Motor neuron (in vitro differentiated cells): ENCODE data around the gene NDUFA6. TPM values are rescaled to one million over a fixed set of nuclear protein-coding genes. Genes with fewer than 3 reads are reported as not detected.

Experiments
- ATAC-seq, 8 experiments: fragments of 200-7000 bp; cut with Tn5 transposase; replicated peaks in 6 of 8; 2 replicates each; pipeline ENCODE4 v1.8.0; 2021; ENCODE audit warnings: mild to moderate bottlenecking in 8 of 8, moderate library complexity in 8 of 8
- H3K27ac ChIP-seq, 2 donors: fragments of 250-450 bp; sonication (Bioruptor Pico); 2 replicates each; pipeline ENCODE4 v1.9.0; 2021; ENCODE audit warnings: antibody characterized with exemption in 2 of 2, mild to moderate bottlenecking in 2 of 2, moderate library complexity in 1 of 2
- H3K4me1 ChIP-seq, 2 donors: fragments of 250-450 bp; sonication (Bioruptor Pico); replicated peaks in 1 of 2; 2 replicates each; pipeline ENCODE4 v1.6.1; 2021; ENCODE audit warnings: antibody characterized with exemption in 2 of 2, mild to moderate bottlenecking in 2 of 2, moderate library complexity in 1 of 2
- H3K4me3 ChIP-seq, 5 donors: fragments of 250-450 bp; sonication (Bioruptor Pico); 2 replicates each; pipeline ENCODE4 v1.9.0; 2021; ENCODE audit warnings: antibody characterized with exemption in 5 of 5, mild to moderate bottlenecking in 5 of 5, moderate library complexity in 4 of 5
- WGBS, 10 experiments: fragments of 450-650 bp; shearing (Covaris generic); methylation state at CpG; one replicate each; pipeline ENCODE4 v1.0.0; 2022; 5-methylcytosine and 5-hydroxymethylcytosine counted together
- in situ Hi-C, 9 experiments: fragments of 400-800 bp; cut with MboI; loops; one replicate each; pipeline ENCODE4 v1.15.0; 2021; ENCODE audit warnings: low sequenced_read_pairs in 9 of 9, low pct_unique_long_range_greater_than_20kb in 2 of 9; ENCODE audit not compliant: unreplicated experiment in 9 of 9
- total RNA-seq, 8 experiments: library from RNA; unstranded; fragments of 300-600 nt; gene quantifications; 2 replicates each; pipeline versions ENCODE4 v1.2.3 to v1.2.4, GENCODE V29; 2022

Gene NDUFA6
- total RNA-seq, 8 experiments from 2014 or later: 86.9 to 151 (median 105) TPM

- no peak overlapping the region for H3K27ac ChIP-seq
- H3K4me1 ChIP-seq: no peaks in the 10 kb centered on the region
- 61 to 100% (median 94%) methylated on average over 1 to 3 of the region's 3 CpGs; no CpG with 5 or more reads in 2 of the 10 experiments for WGBS, 10 experiments
- ATAC-seq: no peak
- H3K4me3 ChIP-seq: no peak overlapping the region
- in situ Hi-C loops: no loop called here
These were observed 10.6 kb upstream of the NDUFA6 start for GRCh38 chr22:42101199-42101598.

DNA sequence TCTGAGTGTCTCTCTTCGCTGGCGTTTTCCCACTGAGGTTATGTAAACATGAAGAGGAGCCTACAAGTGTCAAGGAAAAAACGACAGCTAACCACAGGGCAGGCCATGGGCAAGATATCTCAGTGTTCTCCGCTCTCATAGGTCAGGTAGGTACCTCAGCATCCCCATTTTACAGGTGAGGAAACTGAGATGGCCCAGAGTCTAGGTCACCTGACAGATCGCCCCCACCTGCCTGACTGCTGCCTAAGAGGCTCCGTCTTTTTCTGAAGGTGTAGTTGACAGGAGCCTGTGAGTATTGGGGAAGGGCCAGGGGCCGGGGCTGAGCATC lies 847 bp upstream of the NDUFA6 start:
- 10 to 66% (median 50%) methylated on average over 1 to 5 of the region's 7 CpGs; no CpG with 5 or more reads in 3 of the 10 experiments for WGBS, 10 experiments
- peak overlapping the region; percentile 49 to 83 for H3K27ac ChIP-seq
- H3K4me3 ChIP-seq: peak overlapping the region; percentile 35 to 90 (median 51)
- H3K4me1 ChIP-seq: peaks cover 3% of the 10 kb centered on the region in 2 donors
- in situ Hi-C loops: no loop called here
- no peak for ATAC-seq

- H3K4me3 ChIP-seq: no peak overlapping the region
- peaks cover under 1 to 5% of the 10 kb centered on the region in 2 donors for H3K4me1 ChIP-seq
- no peak overlapping the region for H3K27ac ChIP-seq
- no peak for ATAC-seq
- in situ Hi-C loops: no loop called here
- WGBS, 10 experiments: 54 to 100% (median 86%) methylated on average over 2 to 6 of the region's 6 CpGs
These were observed 4.5 kb downstream of the NDUFA6 start for GRCh38 chr22:42086051-42086450.

GRCh38 chr22:42084874-42085273 lies 5.7 kb downstream of the NDUFA6 start:
- WGBS, 10 experiments: 93 to 100% (median 100%) methylated on average over 1 to 8 of the region's 8 CpGs; no CpG with 5 or more reads in 1 of the 10 experiments
- Histone ChIP-seq H3K4me3 (no peak overlapping the region), H3K27ac (no peak overlapping the region), H3K4me1 (peaks cover 4 to 10% of the 10 kb centered on the region in 2 donors)
- no peak for ATAC-seq
- in situ Hi-C loops: no loop called here

DNA sequence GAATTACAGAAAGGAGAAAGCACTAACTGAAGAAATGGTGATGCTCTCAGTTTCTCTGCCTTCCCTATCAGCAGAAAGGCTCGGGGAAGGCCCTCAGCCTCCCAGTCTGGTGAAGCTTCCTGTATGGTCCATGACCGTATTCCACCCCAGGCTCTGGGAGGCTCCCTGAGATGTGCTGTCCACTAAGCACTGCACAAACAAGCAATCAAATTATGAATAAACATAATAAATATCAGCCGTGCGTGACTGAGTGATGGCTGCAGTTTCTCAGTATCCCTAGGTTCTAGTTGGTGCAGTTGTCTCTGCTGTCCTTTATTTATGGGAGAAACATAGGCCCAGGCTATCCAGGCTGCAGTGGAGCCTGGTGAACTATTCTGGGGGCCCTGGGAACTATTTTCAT lies 7.5 kb downstream of the NDUFA6 start:
- in situ Hi-C loops: no loop called here
- 100% methylated on average over 1 to 3 of the region's 4 CpGs; no CpG with 5 or more reads in 6 of the 10 experiments for WGBS, 10 experiments
- Histone ChIP-seq H3K4me3 (no peak overlapping the region), H3K27ac (no peak overlapping the region), H3K4me1 (peaks cover 15 to 18% of the 10 kb centered on the region in 2 donors)
- no peak for ATAC-seq

DNA sequence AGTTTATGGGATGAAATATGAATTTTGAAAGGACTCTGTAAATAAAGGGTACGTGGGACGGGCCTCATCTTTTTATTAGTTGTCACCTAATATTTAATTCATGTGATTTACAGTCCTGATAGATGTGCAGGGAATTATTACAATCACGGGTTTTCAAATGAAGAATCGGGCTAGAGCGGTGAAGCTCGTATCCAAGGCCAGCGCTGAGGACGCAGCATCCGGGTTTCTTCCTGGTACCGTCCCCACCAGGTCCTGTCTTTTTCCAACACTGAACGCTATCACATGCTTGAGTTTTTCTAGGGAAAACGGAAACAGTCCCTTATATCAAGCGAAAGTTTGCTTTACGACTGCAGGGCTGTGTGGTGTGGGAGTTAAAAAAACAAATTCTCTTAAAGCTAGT lies 10.3 kb downstream of the NDUFA6 start:
- Histone ChIP-seq H3K4me1 (peaks cover 16 to 20% of the 10 kb centered on the region in 2 donors), H3K27ac (peak overlapping the region; percentile 97), H3K4me3 (peak overlapping the region; percentile 57 to 81 (median 64))
- WGBS, 10 experiments: 0 to 9% (median 2%) methylated on average over 3 to 12 of the region's 14 CpGs; no CpG with 5 or more reads in 1 of the 10 experiments
- ATAC-seq: peak in 3 of 8 experiments; percentile 6 to 10 (median 7)
- in situ Hi-C loops: no loop called here

GRCh38 chr22:42079319-42080251 lies 11.0 kb downstream of the NDUFA6 start, which contains the start of gene SMDT1:
TSS of gene SMDT1 (plus strand) at chr22:42079700. CDS start at chr22:42079769, 69 bp downstream.
- in situ Hi-C loops: loop anchor here in 1 of 9 experiments (10.0 kb wide), 1 partner anchor 105 kb away; no protein-coding TSS in a partner anchor
- WGBS, 10 experiments: 0 to 17% (median 0%) methylated on average over 1 to 15 of the region's 71 CpGs; no CpG with 5 or more reads in 1 of the 10 experiments
- peak within 1 kb of the TSS; percentile 97 for H3K27ac ChIP-seq

GRCh38 chr22:42078469-42079318 lies 11.9 kb downstream of the NDUFA6 start:
- 0 to 100% (median 63%) methylated on average over 1 to 10 of the region's 24 CpGs; no CpG with 5 or more reads in 2 of the 10 experiments for WGBS, 10 experiments
- H3K27ac ChIP-seq: peak overlapping the region; percentile 97
- in situ Hi-C loops: loop anchor here in 1 of 9 experiments (10.0 kb wide), 1 partner anchor 104 kb away; no protein-coding TSS in a partner anchor
- peak; percentile 0 to 8 (median 4) for ATAC-seq
- H3K4me1 ChIP-seq: peaks cover 20 to 22% of the 10 kb centered on the region in 2 donors
- H3K4me3 ChIP-seq: peak overlapping the region; percentile 57 to 81 (median 64)

More at GRCh38 chr22:42079319-42080251, 11.0 kb downstream of the NDUFA6 start, which contains the start of gene SMDT1:
- H3K4me1 ChIP-seq: peaks cover 16 to 20% of the 10 kb centered on the region in 2 donors
- peak; percentile 87 to 93 (median 90) for ATAC-seq
- H3K4me3 ChIP-seq: peak within 1 kb of the TSS; percentile 57 to 81 (median 64)

- H3K4me1 ChIP-seq: peaks cover 20 to 22% of the 10 kb centered on the region in 2 donors
- H3K4me3 ChIP-seq: no peak overlapping the region
- in situ Hi-C loops: loop anchor here in 1 of 9 experiments (10.0 kb wide), 1 partner anchor 103 kb away; no protein-coding TSS in a partner anchor
- ATAC-seq: no peak
- H3K27ac ChIP-seq: no peak overlapping the region
- WGBS, 10 experiments: 100% methylated on average over 1 to 2 of the region's 21 CpGs; no CpG with 5 or more reads in 8 of the 10 experiments
These were observed 13.0 kb downstream of the NDUFA6 start for GRCh38 chr22:42077486-42078125.

DNA sequence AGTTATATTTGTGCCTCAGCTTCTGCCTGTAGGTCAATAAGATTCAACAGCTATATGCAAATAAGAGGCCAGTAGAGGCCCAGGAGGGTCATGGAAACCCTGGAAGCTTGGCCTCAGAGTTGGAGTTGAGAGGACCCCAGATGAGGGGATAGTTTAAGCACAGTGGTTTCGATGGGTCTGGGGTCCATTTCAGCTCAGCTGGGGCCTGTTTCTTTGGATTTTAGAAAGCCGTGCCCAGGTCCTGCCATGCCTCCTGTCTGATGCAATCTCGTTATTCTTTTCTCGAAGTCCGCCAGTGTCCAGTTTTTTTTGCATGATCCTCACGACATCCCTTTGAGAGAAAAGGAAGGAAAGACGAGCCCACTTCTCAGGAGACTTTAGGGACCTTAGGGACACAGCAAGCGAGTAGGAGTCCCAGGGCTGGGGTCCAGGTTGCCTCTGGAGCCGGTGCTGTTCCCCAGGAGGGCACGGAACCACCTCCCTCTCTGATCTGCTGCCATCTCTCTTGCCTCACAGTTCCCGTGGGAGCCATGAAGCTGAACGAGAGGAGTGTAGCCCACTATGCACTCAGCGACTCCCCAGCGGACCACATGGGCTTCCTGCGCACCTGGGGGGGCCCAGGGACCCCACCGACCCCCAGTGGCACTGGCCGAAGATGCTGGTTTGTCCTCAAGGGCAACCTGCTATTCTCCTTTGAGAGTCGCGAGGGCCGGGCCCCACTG lies 13.6 kb downstream of the NDUFA6 start:
- Histone ChIP-seq H3K4me1 (peaks cover 20 to 22% of the 10 kb centered on the region in 2 donors), H3K4me3 (no peak overlapping the region), H3K27ac (no peak overlapping the region)
- in situ Hi-C loops: loop anchor here in 1 of 9 experiments (10.0 kb wide), 1 partner anchor 102 kb away; no protein-coding TSS in a partner anchor
- 80 to 100% (median 91%) methylated on average over 1 to 13 of the region's 20 CpGs; no CpG with 5 or more reads in 4 of the 10 experiments for WGBS, 10 experiments
- no peak for ATAC-seq

GRCh38 chr22:42074846-42075676 lies 15.5 kb downstream of the NDUFA6 start:
- in situ Hi-C loops: loop anchor here in 1 of 9 experiments (10.0 kb wide), 1 partner anchor 100 kb away; no protein-coding TSS in a partner anchor
- Histone ChIP-seq H3K4me3 (no peak overlapping the region), H3K4me1 (peaks cover 19 to 26% of the 10 kb centered on the region in 2 donors), H3K27ac (no peak overlapping the region)
- 29 to 100% (median 89%) methylated on average over 1 to 5 of the region's 9 CpGs; no CpG with 5 or more reads in 1 of the 10 experiments for WGBS, 10 experiments
- ATAC-seq: no peak
